Stimulated activated CD8-positive, alpha-beta memory T cell treated with anti-CD3 and anti-CD28 coated beads, Interleukin-4, amount 100 ng/mL, for 1 hour (primary cell): ENCODE results near the gene LEKR1.

ENCODE experiments used
- DNase-seq, 2 donors: peaks; one replicate each; pipeline ENCODE4 v3.0.0-alpha.2; 2020; ENCODE audit warnings: low read depth in 2 of 2, low spot score in 1 of 2

LEKR1 gene

GRCh38 chr3:157077565-157077991 lies 251.4 kb downstream of the LEKR1 start:
- DNase-seq: no peak

DNA sequence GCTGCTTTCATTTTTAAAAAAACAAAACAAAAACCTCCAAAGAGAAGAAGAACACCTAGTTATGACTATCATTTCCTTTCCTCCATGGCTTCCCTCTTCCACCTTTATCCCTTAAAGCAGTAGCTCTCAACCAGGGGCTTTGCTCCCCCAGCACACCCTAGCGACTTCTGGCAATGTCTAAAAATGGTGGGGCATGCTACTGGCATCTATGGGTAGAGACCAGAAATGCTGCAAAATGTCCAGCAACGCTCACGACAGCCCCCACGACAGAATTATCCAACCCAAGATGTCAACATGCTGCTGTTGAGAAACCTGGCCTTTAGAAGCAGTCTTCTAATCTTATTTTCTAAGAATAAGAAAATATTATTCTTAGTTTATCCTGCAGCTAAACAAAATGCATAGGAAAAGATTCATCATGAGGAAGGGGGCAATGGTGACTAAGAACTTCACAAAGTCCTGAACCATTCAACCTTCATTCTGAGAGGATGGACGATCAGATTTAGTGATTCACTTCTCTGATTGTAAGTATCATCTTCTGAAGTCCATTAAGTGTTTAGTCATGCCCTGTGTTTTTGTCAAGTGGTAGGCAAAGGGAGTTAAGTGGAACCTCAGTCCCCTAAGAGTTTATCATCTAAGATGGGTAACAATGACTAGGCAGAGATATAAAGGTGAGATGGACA lies 252.1 kb downstream of the LEKR1 start:
- no peak for DNase-seq

DNA sequence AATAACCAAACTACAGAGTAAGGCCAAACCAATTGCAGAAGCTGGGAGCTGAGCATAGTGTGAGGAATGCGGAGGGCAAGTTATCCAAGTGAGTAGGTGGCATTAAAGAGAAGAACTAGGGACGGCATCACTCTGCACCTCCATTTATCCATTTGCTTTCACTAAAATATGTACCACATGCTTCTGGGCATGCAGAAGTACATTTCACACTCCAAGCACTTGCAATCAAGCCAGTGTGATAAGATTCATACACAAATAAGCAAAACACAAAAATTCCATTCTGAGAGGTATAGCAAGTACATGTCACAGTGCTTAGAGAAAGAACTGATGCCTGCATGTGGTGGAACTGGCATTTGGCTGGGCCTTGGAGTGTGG lies 252.6 kb downstream of the LEKR1 start:
- no peak for DNase-seq

- no peak for DNase-seq
These were observed 253.7 kb downstream of the LEKR1 start for GRCh38 chr3:157079676-157080369.

DNA sequence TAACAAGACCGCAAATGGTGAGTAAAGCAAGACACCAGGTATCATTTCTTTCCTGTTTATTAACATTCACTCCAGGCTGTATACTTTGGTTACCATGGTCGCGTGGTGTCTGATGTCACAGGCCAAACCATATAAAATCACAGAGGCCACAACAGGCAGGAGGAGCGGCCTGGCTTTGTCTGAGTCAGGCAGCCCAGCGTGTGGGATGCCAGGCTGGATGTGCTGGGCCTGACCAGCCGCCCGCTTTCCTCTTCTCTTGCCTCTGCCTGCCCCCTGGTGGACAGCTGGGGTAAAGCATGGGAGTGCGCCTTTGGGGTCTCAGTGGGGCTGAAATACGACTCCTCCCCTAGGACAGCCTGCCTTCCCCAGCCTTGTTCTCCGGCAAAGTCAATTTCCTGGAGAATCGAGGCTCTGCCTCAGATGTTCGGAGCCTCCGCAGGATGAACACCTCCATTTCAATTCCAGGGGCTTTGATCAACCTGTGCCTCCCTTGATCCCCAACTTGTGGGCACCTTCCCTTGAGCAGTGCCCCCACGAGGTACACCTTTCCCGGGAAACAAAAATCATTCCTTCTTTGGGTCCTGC lies 255.6 kb downstream of the LEKR1 start:
- peak; percentile 73 to 82 for DNase-seq

DNA sequence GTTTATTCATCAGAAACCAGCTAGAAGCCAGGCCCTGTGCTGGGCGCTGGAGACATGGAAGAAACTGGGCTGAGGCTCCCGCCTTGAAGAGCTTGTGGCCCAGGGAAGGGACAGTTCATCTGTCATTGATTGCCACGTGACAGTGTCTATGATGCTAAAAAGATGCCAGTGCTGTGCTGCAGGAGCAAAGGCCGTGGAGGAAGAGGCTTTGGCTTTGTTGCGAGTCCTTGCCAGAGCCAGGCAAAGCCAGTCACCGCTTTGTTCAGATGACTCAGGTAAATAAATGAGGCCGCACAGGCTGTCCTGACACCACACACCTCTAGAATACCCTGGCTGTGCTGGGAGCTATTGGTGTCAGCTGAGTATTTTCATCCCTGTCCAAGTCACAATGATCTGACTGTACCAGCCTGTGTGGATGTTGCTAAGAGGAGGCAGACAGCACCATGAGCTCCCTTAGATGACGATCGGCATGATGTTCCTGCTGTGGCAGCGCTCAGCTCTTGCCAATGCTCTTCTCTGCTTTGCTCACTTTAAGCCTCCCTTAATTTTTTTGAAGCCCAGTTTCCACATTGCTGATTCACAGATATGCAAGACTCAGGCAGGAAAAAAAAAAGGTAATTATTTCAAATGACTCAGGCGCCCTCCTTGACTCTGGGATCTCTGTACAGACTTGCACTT lies 256.3 kb downstream of the LEKR1 start:
- no peak for DNase-seq

GRCh38 chr3:157083824-157084223 lies 257.7 kb downstream of the LEKR1 start:
- DNase-seq: no peak

DNA sequence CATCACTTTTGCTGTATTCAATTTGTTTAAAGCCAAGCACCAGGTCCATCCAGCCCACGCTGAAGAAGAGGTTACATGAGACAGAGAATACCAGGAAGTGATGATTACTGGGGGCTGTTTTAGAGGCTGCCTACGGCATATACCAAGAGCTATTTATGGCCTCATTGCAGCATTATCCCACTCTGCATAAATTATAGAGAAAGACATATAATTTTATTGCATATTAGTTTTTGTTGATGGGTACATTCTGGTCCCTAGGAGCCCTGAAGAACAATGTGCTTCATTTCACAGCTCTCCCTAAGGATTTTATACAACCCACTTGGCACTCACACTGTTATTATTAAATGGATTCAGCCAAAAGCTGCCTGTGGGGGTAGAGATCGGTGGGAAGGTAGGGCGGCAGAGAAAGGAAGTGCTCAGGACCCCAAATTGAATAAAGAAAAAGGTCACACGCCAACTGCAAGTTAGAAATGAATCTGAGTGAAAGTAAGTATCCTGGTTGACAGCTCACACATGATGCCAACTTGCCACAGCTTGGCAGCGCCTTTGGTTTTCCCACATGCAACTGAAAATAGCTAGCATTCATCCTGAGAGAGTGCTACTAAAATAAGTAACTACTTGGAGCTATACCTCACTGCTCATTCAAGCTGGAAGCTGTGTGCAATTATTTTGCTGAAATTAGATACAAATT lies 260.1 kb downstream of the LEKR1 start:
- no peak for DNase-seq

- DNase-seq: no peak
These were observed 260.6 kb downstream of the LEKR1 start for GRCh38 chr3:157086775-157087174.

GRCh38 chr3:157087373-157087772 lies 261.2 kb downstream of the LEKR1 start:
- no peak for DNase-seq

DNA sequence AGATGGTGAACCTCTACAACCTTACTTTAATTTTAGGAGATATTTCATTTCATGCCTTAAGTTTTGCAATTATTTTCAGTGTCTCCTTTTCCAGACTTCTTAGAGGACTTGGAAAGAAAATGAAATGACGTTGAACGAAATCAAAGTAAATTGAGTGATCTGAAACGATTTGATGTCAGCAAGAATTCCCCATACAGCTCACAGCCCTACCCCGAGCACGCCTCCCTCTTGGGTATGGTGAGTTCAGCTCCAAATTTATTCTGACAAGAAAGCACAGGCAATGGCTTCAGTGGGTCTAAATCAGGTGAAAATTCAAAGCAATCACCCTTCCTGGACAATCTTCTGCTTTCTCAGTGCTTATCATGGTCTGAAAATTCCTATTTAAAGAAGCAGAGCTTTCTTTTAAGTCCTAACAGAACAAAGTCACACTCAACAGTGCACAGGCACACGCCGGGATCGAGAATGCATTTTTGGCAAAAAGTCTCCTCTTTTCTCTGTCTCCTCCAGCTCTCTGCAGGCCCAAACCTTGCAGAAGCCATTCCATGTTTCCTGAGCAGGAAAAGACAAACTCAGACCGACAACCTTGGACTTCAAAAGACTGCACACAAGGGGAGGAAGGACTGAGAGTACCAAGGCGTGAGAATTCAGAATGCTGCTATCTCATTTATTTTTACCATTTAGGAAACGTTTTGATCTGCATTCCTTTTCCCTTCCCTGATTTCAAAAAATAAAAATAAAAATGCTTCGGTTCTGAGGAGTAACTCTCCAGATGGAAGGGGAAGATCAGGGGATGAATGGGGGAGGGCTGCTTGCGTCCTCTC lies 261.8 kb downstream of the LEKR1 start:
- DNase-seq: no peak

DNA sequence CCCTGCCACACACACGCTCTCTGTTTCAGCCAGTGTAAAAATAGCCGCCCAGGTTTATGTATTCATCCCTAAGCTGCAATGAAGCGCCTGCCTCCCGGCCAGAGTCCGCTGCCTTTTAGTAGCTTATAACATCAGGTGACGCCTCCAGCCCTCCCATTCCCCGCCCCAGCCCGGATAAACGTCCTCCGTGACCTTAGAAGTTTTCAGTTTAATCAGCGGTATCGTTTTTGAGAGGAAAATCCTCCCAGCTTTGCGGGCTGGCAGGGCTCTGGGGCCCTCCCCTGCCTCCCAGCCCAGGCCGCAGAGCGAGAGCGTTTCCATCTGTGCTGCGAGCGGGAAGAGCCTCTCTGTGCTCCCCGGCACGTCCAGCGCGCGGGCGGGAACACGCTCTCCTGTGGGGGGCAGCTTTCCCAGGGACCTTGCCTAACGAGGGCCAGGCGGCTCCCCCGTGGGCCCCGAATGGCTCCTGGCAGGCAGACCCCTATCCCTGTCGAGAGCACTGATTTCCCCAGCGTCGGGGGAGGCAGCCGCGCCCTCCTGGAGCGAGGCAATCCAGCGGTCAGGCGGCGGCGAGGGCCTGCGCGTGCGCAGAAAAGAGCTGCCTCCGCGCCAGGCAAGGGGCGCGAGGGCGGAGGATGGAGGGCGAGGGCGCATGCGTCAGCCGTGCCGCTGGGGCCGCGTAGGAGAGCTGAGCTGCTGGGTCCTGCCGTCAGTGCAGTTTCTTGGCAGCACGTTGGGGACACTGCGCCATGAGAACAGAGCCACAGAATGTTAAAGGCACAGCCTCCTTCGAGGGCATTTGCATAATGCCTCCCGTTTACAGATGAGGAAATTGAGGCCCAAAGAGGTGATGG lies 262.7 kb downstream of the LEKR1 start:
- DNase-seq: peak; percentile 79 to 91

GRCh38 chr3:157089455-157090221 lies 263.5 kb downstream of the LEKR1 start:
- DNase-seq: no peak

DNA sequence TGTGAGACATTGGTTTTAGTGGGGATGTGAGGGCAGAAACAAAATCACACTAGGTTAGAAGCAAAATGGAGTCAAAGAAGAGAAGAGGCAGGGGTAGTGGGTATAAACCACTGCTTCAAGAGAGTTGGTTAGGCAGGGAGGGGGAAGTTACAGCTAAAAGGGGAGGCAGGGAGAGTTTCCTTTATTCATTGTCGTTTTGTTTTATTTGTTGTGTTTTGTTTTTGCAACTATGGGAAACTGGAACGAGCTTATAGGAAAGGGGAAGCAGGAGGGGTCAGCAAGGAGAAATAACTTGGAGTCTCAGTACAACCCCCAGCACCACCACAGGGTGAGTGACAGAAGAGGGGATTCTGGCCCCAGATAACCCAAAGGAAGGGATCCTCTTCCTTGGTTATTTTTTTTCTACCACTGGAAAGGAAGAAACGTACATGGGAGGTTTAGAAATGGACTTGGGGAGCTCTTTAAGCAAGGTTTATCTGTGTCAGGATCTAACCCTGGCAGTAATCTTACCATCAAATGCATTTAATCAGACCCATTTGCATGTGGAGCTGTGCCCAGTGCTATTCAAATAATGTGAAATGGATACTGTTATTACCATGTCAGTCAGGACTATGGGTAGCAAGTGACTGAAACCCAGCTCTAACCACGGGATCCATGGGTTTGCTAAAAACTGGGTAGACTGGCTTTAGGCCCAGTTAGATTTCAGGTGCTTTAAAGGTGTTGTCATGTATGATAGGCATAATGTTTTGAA lies 265.1 kb downstream of the LEKR1 start:
- DNase-seq: no peak

DNA sequence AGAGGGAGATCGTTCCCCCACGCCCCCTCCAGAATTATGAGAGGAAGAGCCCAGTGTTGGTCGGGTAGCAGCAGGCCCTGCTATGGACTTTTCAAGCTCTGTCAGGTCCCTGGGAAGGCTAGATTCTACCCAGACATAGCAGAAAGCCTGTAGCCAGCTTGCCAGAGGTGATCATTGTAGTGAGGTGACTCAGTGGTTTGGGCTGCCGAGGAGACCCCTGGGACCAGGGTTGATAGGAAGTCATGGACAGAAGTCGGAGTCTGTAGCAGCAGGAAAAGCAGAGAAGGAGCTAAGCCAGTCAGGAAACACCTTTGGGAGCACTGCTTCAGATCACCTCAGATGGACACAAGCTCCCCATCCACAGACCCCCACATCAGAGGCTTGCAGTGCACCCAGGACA lies 266.1 kb downstream of the LEKR1 start:
- DNase-seq: no peak

GRCh38 chr3:157093096-157093495 lies 266.9 kb downstream of the LEKR1 start:
- DNase-seq: no peak

GRCh38 chr3:157094301-157094700 lies 268.1 kb downstream of the LEKR1 start:
- DNase-seq: no peak
